HG02678 (cell line): ENCODE results near the gene LRRC74B.
"Not testable (repeated sequence)": the region's sequence is repeated elsewhere in the genome, so short reads cannot be mapped to it uniquely, and the experiment has no call there.

ENCODE experiments used
- ATAC-seq: cut with Tn5 transposase; IDR thresholded peaks from one replicate; pipeline ENCODE4 v1.9.1; 2021; ENCODE audit warnings: mild to moderate bottlenecking, moderate library complexity; ENCODE audit not compliant: unreplicated experiment

LRRC74B gene

GRCh38 chr22:21075516-21076138 lies 29.9 kb downstream of the LRRC74B start:
- no peak for ATAC-seq

- ATAC-seq = no peak
Observed at GRCh38 chr22:21076912-21077625, 31.3 kb downstream of the LRRC74B start.

- ATAC-seq = no peak
Observed at GRCh38 chr22:21077884-21078508, 32.2 kb downstream of the LRRC74B start.

- ATAC-seq = no peak
Observed at GRCh38 chr22:21078916-21079315, 33.2 kb downstream of the LRRC74B start.

GRCh38 chr22:21079493-21079892 lies 33.7 kb downstream of the LRRC74B start:
- ATAC-seq = no peak

GRCh38 chr22:21080435-21081137 lies 34.8 kb downstream of the LRRC74B start:
- no peak for ATAC-seq

GRCh38 chr22:21082248-21082647 lies 36.5 kb downstream of the LRRC74B start:
- no peak for ATAC-seq

GRCh38 chr22:21087119-21087518 lies 41.4 kb downstream of the LRRC74B start:
- no peak for ATAC-seq

- ATAC-seq = not testable (repeated sequence)
Observed at GRCh38 chr22:21087926-21088325, 42.2 kb downstream of the LRRC74B start.

- not testable (repeated sequence) for ATAC-seq
Observed at GRCh38 chr22:21091220-21091619, 45.5 kb downstream of the LRRC74B start.

- no peak for ATAC-seq
Observed at GRCh38 chr22:21092797-21093554, 47.2 kb downstream of the LRRC74B start.

GRCh38 chr22:21093555-21094137 lies 47.9 kb downstream of the LRRC74B start:
- ATAC-seq = not testable (repeated sequence)

- ATAC-seq = no peak
Observed at GRCh38 chr22:21094911-21095772, 49.4 kb downstream of the LRRC74B start.

GRCh38 chr22:21095773-21096107 lies 50.0 kb downstream of the LRRC74B start:
- no peak for ATAC-seq

- ATAC-seq = not testable (repeated sequence)
Observed at GRCh38 chr22:21096878-21097277, 51.1 kb downstream of the LRRC74B start.

- no peak for ATAC-seq
Observed at GRCh38 chr22:21098099-21098671, 52.4 kb downstream of the LRRC74B start.

- no peak for ATAC-seq
Observed at GRCh38 chr22:21099578-21099977, 53.8 kb downstream of the LRRC74B start.

- no peak for ATAC-seq
Observed at GRCh38 chr22:21100149-21101032, 54.6 kb downstream of the LRRC74B start.
